Vagina (tissue), 2 donors: ENCODE measurements around the gene PODXL.

Source experiments
- POLR2A ChIP-seq, 2 donors: fragments of 450-650 bp; IDR thresholded peaks; one replicate each; pipeline ENCODE4 v1.6.1; 2017; ENCODE audit warnings: antibody characterized with exemption in 2 of 2, mild to moderate bottlenecking in 2 of 2, moderate library complexity in 2 of 2
- TF ChIP-seq, protein P1 (sequence below), 3 experiments: fragments of 450-650 bp in 2 of 3; fragments of 200-600 bp in 1 of 3; sonication (generic) in 1 of 3; IDR thresholded peaks; one replicate each; pipeline ENCODE4 v1.5.1; 2017 to 2019; ENCODE audit warnings: antibody characterized with exemption in 3 of 3, mild to moderate bottlenecking in 2 of 3, moderate library complexity in 2 of 3

DNA sequence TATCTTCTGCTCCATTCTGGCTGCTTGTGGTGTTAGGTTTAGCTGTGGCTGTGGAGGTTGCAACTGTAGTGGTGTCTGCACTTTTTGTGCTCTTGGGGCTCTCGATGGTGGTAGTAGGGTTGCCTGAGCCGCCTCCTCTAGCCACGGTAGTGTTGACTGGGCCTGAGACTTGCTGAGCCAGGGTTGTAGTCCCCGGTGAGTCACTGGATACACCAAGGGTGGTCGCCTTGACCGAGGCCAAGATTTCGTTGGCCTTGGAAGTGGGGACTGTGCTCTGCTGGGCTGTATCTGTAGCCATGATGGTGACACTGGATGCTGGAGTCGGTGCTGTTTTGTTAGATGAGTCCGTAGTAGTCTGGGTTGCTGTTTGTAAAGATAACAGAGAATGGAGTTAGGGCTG lies 45.4 kb downstream of the PODXL start:
- TF ChIP-seq, protein P1, sequence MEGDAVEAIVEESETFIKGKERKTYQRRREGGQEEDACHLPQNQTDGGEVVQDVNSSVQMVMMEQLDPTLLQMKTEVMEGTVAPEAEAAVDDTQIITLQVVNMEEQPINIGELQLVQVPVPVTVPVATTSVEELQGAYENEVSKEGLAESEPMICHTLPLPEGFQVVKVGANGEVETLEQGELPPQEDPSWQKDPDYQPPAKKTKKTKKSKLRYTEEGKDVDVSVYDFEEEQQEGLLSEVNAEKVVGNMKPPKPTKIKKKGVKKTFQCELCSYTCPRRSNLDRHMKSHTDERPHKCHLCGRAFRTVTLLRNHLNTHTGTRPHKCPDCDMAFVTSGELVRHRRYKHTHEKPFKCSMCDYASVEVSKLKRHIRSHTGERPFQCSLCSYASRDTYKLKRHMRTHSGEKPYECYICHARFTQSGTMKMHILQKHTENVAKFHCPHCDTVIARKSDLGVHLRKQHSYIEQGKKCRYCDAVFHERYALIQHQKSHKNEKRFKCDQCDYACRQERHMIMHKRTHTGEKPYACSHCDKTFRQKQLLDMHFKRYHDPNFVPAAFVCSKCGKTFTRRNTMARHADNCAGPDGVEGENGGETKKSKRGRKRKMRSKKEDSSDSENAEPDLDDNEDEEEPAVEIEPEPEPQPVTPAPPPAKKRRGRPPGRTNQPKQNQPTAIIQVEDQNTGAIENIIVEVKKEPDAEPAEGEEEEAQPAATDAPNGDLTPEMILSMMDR (IDR thresholded peaks at IDR 0.05), result no peak
- no peak for TF ChIP-seq POLR2A (IDR thresholded peaks at IDR 0.05)
